ENCODE data around the gene SHCBP1L.
"Not testable (repeated sequence)": the region's sequence is repeated elsewhere in the genome, so short reads cannot be mapped to it uniquely, and the experiment has no call there.

Gene SHCBP1L

DNA sequence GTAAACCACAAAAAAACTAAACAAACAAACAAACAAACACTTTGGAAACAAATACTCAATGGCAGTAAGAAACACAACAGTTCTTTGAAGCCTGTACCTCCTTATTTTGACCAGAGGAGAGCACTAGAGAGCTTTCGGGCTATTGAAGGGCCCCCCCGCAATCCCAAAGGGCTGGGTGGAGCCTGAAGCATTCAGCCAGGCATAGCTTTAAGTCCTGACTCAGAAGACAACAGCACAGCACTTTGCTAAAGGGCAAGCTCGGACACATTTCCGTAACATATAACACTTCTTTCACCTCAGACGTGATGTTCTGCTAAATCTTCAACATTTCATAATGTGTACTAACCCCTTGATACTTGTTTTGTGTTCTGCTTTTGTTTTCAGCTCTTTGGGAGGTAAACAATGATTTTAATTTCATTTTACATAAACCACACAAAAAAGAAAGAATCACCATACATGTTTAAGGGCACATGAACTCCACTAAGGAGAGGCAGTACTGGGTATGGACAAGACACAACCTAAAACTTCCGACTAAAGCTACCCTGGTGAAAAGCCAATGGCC lies 9.7 kb upstream of the SHCBP1L start:
- peak; percentile 24 for DNase-seq

DNA sequence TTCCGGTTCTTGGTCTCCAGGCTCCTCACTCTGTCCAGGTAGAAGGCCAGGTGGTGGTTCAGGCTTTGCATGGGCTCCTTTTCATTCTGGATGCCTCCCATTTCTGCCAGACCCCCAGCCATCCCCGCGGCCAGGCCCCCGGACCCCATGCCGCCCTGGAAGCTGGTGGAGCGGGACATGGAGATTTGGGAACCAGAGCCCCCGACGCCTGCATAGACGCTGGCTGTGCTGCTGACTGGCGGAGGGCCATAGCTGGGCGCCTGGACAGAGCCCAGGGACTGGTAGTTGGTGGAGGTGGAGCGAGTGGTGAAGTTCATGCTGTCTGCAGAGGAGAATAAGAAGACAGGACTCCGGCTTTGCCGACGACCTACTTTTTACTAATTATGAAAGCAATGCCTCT lies 7.1 kb upstream of the SHCBP1L start:
- no peak for DNase-seq

DNA sequence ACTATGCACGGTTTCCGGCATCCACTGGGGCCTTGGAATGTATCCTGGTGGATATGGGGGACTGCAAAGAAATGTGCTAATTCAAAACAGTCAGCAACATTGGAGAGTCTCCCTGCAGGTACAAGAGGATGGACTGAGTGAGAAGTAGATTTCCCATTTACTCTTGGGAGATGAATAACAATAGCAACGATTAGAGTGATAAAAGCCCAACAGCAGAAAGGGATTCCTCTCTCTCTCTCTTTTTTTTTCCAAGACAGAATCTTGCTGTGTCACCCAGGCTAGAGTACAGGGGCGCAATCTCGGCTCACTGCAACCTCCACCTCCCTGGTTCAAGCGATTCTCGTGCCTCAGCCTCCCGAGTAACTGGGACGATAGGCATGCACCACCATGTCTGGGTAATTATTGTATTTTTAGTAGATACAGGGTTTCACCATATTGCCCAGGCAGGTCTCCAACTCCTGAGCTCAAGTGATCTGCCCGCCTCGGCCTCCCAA lies 5.0 kb upstream of the SHCBP1L start:
- no peak for DNase-seq

- no peak for DNase-seq
Measured at GRCh38 chr1:182956708-182957365, 3.9 kb upstream of the SHCBP1L start.

DNA sequence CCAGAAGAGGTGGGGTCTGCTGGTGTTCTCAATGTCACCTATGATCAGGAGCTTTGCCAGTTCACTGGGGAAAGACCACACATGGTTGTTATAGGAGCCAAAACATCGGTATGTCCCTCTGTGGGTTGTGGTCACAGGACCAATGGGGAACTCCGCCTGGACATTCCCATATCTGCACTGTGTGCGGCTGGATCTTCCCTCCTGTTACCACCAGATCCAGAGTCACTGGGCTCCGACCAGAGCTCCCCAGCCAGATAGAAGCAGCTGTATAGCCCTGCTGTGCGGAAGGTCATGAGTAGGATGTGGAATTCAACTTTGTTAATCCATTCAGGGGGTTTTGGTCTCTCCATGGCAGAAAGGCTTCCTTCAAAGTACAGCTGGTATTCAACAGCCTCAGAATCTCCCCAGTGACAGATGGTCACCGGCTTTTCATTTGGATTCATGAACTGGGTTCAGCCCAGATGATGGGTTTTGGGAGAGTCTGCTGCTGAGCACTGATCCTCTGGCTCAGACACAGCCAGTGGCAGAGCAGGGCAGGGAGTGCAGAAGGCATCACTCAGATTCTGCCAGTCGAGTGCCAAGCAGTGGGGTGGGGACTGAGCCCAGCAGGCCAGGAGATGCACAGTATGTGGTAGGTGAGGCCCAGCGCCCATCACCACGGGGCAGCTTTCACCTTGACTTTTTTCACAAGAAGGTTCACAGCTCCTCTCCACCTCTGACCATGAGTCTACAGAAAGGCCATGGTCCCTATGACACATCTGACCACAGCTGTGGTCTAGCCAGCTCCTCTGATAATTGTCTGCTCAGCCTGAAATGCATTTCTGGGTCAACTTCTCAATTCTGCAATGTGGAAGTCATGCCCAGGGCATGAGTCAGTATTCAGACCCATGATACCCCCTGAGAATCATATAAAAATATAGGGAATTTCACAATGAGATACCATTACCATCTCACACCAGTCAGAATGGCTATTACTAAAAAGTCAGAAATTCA lies 2.9 kb upstream of the SHCBP1L start:
- DNase-seq = no peak

- DNase-seq = no peak
Measured at GRCh38 chr1:182953826-182954225, 860 bp upstream of the SHCBP1L start.

DNA sequence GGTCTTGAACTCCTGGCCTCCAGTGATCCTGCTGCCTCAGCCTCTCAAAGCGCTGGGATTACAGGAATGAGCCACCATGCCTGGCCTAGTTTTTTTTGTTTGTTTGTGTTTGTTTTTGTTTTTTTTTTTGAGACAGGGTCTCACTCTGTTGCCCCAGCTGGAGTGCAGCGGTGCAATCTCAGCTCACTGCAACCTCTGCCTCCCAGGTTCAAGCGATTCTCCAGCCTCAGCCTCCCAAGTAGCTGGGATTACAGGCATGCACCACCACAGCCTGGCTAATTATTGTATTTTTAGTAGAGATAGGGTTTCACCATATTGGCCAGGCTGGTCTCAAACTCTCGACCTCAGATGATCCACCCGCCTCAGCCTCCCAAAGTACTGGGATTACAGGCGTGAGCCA lies 9.6 kb downstream of the SHCBP1L start:
- DNase-seq = not testable (repeated sequence)

DNA sequence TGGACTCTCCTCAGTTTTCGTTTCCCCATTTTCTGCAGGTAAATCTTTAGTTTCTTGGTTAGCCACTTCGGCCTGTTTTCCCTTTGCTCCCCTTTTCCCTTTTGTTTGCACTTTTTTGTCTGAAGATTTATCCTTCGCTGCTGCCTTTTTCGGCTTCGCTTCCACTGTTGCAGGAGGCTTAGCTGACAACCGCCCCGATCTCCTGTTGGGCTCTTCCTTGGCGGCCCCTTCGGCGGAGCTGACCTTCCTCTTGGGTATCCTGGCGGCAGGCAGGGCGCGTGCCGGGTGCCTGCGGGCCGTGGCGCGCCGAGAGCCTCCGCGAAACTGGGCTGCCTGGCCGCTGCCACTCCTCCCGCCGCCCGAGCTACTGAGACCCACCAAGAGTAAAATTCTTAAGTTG lies 10.8 kb downstream of the SHCBP1L start:
- DNase-seq = not testable (repeated sequence)

GRCh38 chr1:182939413-182939812 lies 13.6 kb downstream of the SHCBP1L start:
- no peak for DNase-seq

GRCh38 chr1:182935716-182936115 lies 17.2 kb downstream of the SHCBP1L start:
- no peak for DNase-seq

DNA sequence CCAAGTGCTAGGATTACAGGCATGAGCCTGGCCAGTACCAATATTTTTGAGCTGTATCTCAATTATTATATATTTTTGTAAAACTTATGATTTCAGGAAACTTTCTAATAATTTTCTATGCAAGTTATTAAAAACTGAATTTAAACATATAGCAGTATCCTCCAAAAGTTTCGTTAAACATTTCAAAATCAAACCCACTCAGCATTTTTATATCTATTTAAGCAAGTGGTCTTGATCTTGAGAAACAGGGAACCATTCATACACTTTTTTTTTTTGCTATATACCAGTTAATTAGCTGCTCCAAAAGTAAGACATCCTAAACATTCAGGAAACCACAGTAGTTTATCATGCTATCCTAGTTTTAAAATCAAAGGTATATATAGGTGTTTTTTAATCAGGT lies 22.0 kb downstream of the SHCBP1L start:
- DNase-seq = no peak

- DNase-seq = no peak
Measured at GRCh38 chr1:182927693-182928433, 25.1 kb downstream of the SHCBP1L start.

DNA sequence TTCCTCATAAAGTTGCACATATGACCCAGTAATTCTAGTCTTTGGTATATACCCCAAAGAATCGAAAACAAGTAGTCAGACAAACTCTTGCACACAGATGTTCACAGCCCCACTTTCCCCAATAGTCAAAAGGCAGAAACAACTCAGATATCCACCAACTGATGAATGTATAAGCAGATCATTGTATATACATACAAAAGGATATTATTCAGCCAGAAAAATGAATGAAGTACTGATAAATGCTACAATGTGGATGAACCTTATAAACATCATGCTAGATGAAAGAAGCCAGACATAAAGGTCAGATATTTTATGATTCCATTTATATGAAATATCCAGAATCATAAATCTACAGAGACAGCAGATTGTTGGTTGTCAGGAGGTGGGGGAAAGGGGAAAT lies 27.3 kb downstream of the SHCBP1L start:
- DNase-seq = no peak

- DNase-seq = no peak
Measured at GRCh38 chr1:182917378-182917777, 35.6 kb downstream of the SHCBP1L start.

DNA sequence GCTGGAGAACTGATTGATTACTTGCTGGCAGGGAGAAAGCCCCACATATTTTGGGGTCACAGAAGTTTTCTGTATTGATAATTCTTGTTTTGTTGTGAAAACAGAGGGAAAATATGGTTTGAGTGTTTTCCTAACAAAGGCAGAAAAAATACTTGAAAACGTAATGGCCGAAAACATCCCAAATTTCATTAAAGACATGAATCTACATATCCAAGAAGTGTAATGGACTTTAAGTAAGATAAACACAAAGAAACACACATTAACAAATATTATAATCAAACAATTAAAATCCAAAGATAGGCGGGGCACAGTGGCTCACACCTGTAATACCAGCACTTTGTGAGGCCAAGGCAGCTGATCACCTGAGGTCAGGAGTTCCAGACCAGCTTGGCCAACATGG lies 39.6 kb downstream of the SHCBP1L start:
- no peak for DNase-seq

- no peak for DNase-seq
Measured at GRCh38 chr1:182910143-182910542, 42.8 kb downstream of the SHCBP1L start.

GRCh38 chr1:182909578-182909977 lies 43.4 kb downstream of the SHCBP1L start:
- no peak for DNase-seq

DNA sequence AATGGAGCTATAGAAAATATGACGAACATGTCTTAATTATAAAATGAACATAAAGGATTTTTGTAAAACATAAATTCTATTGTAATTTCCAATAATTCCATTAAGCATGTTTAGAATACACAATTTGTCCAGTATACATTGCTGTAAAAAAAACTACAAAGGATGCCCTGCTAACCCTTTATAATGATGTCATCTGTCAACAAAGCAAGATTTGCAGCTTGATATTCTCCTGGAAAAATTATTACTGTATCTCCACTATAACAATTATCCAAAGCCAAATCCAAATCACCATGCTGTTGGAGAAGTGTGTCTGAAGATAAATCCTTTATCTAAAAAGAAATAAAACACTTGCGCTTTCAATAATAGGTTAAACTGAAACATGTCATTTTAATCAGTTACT lies 47.6 kb downstream of the SHCBP1L start:
- no peak for DNase-seq

DNA sequence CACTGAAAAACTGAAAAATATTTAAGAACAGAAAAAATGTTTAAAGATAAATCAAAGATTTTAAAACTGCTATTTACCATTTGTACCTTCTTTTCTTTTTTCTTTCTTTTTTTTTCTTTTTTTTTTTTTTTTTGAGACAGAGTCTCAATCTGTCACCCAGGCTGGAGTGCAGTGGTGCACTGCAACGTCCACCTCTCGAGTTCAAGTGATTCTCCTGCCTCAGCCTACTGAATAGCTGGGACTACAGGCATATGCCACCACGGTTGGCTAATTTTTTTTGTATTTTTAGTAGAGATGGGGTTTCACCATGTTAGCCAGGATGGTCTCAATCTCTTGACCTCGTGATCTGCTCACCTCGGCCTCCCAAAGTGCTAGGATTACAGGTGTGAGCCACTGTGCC lies 51.0 kb downstream of the SHCBP1L start:
- not testable (repeated sequence) for DNase-seq

DNA sequence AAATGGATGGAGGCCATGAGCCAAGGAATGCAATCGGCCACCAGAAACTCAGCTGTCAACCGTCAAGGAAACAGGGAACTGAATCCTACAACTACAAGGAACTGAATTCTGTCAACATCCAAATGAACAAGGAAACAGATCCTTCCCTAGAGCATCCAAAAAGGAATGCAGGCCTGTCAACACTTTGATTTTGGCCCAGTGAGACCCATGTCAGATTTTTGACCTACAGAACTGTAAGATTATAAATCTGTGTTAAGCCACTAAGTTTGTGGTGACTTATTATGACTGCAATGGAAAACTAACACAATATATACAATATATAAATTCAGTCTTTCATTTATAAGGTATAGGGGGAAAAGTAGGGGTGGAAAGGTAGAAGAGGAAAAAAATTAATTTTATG lies 55.3 kb downstream of the SHCBP1L start:
- no peak for DNase-seq

DNA sequence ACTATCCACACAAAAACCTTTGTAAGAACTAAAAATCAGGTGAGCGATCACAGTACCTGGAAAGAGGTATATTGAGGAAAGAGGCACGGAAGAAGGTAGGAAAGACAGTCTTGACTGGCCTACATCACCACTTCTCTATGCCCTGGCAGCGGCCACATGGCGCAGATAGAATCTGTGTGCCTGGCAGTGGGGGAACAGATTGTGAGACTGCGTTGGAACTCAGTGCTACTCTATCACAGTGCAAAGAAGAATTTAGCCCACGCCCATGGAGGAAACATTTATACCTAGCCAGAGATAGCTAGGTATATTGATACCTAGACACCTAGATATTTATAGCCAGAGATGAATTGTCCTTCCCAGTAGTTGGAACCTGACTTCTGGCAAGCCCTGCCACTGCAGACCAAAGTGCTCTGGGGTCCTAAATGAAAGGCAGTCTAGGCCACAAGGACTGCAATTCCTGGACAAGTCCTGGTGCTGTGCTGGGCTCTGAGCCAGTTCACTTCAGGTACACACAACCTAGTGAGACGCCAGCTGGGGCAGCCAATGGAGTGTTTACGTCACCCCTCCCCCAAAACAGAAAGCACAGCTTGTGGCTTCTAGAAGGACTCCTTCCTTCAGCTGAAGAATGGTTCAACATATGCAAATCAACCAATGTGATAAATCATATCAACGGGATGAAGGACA lies 61.9 kb downstream of the SHCBP1L start:
- no peak for DNase-seq

- DNase-seq = peak; percentile 16
Measured at GRCh38 chr1:182889997-182890396, 63.0 kb downstream of the SHCBP1L start.
